ENCODE measurements around the gene TRO.

- TF ChIP-seq CTCF (IDR thresholded peaks at IDR 0.05; ENCODE audit: insufficient read depth, low read depth, low read length): no peak
- TF ChIP-seq EZH2 (IDR thresholded peaks at IDR 0.05; ENCODE audit: insufficient read depth, low read length): no peak
Measured at GRCh38 chrX:54909941-54910340, 10.7 kb upstream of the TRO start.
